GM10248 (cell line): Measurements from ENCODE around the gene AFTPH.

ENCODE experiments used
- CTCF ChIA-PET: fragments of 300-600 bp; sonication (Branson Sonifier 250); formaldehyde crosslinking; extraction: SDS; loops from one replicate; lab custom pipeline; 2021; ENCODE audit warnings: antibody characterized with exemption; lab: Yijun Ruan, JAX
- POLR2A ChIA-PET: fragments of 350-650 bp; sonication (Branson Sonifier 250); formaldehyde crosslinking; extraction: SDS; loops from one replicate; lab custom pipeline; 2020; ENCODE audit warnings: antibody characterized with exemption; lab: Yijun Ruan, JAX
- DNase-seq: peaks from one replicate; pipeline ENCODE4 v3.0.0; 2012; ENCODE audit errors: extremely low spot score
- CTCF ChIP-seq: IDR thresholded peaks from 2 replicates; pipeline ENCODE4 v1.5.1; 2012; ENCODE audit warnings: mild to moderate bottlenecking, low read depth; ENCODE audit errors: extremely low read depth, missing control alignments, control extremely low read depth

Gene AFTPH

GRCh38 chr2:64632835-64633819 is 109.0 kb downstream of the AFTPH start:
- ChIA-PET POLR2A (interaction anchor here (0.6 kb wide), 1 partner anchor 15 kb away, joined by 6 read pairs; no protein-coding TSS in a partner anchor), CTCF (interaction anchor here (1.2 to 3.3 kb wide), 11 partner anchors 8 to 24 kb away, joined by 3 to 13 read pairs (median 7); partner anchors contain the start of gene SERTAD2)
- DNase-seq: no peak
- TF ChIP-seq CTCF: no peak

GRCh38 chr2:64634345-64635267 is 110.5 kb downstream of the AFTPH start:
- no peak for TF ChIP-seq CTCF
- CTCF ChIA-PET: interaction anchor here (1.1 to 3.2 kb wide), 8 partner anchors 9 to 303 kb away, joined by 4 to 10 read pairs (median 7); partner anchors contain the start of gene SERTAD2
- DNase-seq: no peak
- POLR2A ChIA-PET: interaction anchor here (0.6 kb wide), 1 partner anchor 10 kb away, joined by 10 read pairs; no protein-coding TSS in a partner anchor

GRCh38 chr2:64635976-64636911 is 112.1 kb downstream of the AFTPH start:
- DNase-seq: peak; percentile 67
- peak; percentile 15 for TF ChIP-seq CTCF
- CTCF ChIA-PET: interaction anchor here (1.0 to 5.5 kb wide), 14 partner anchors 8 to 305 kb away, joined by 3 to 43 read pairs (median 4); partner anchors contain the start of gene SERTAD2
- POLR2A ChIA-PET: interaction anchor here (1.2 kb wide), 1 partner anchor 115 kb away, joined by 4 read pairs; no protein-coding TSS in a partner anchor

GRCh38 chr2:64637000-64637635 is 113.0 kb downstream of the AFTPH start:
- no peak for TF ChIP-seq CTCF
- POLR2A ChIA-PET: interaction anchor here (1.2 kb wide), 1 partner anchor 114 kb away, joined by 4 read pairs; no protein-coding TSS in a partner anchor
- peak; percentile 58 for DNase-seq
- CTCF ChIA-PET: interaction anchor here (1.0 to 5.5 kb wide), 12 partner anchors 9 to 306 kb away, joined by 3 to 43 read pairs (median 4); partner anchors contain the start of gene SERTAD2

- ChIA-PET CTCF (interaction anchor here (1.2 to 5.5 kb wide), 5 partner anchors 8 to 307 kb away, joined by 3 to 43 read pairs (median 4); partner anchors contain the start of gene SERTAD2), POLR2A (no interaction called here)
- no peak for DNase-seq
Observed at GRCh38 chr2:64637931-64638330, 113.8 kb downstream of the AFTPH start.

More at GRCh38 chr2:64637931-64638330, 113.8 kb downstream of the AFTPH start:
- no peak for TF ChIP-seq CTCF
